Lower leg skin (tissue), 4 donors: Measurements from ENCODE around the gene KIF5C. TPM values are rescaled to one million over a fixed set of nuclear protein-coding genes. Genes with fewer than 3 reads are reported as not detected.

Source experiments
- DNase-seq, 2 donors: peaks; one replicate each; pipeline ENCODE4 v3.0.0-alpha.2; 2019; ENCODE audit warnings: low spot score in 2 of 2
- H3K4me3 ChIP-seq: fragments of 200-600 bp; sonication (generic); 2 replicates; pipeline ENCODE4 v1.5.1; 2017; ENCODE audit warnings: mild to moderate bottlenecking, low read depth; ENCODE audit not compliant: poor library complexity, severe bottlenecking
- CTCF ChIP-seq, 3 donors: fragments of 450-650 bp; IDR thresholded peaks; one replicate each; pipeline ENCODE4 v1.5.1; 2016; ENCODE audit warnings: antibody characterized with exemption in 3 of 3, mild to moderate bottlenecking in 3 of 3, moderate library complexity in 2 of 3
- POLR2A ChIP-seq, 2 donors: fragments of 450-650 bp; IDR thresholded peaks; one replicate each; pipeline ENCODE4 v1.6.1; 2016 to 2017; ENCODE audit warnings: antibody characterized with exemption in 2 of 2, mild to moderate bottlenecking in 1 of 2, moderate library complexity in 1 of 2
- WGBS, 2 donors: methylation state at CpG; one replicate each; pipeline ENCODE4 v1.1.5; 2018; 5-methylcytosine and 5-hydroxymethylcytosine counted together
- intact Hi-C: fragments of 100-400 bp; cut with DNase I; formaldehyde crosslinking; loops from one replicate; pipeline ENCODE4 v1.15.0; 2023; ENCODE audit warnings: low total_unique reads
- total RNA-seq, 4 donors: library from RNA; depleted of rRNA; stranded (reverse); fragments of >200 nt; gene quantifications; one replicate each; pipeline ENCODE4 v1.1.0, GENCODE V29; 2016

Gene KIF5C
- total RNA-seq, 4 donors from 2014 or later: 0.99 to 1.9 (median 1.3) TPM

DNA sequence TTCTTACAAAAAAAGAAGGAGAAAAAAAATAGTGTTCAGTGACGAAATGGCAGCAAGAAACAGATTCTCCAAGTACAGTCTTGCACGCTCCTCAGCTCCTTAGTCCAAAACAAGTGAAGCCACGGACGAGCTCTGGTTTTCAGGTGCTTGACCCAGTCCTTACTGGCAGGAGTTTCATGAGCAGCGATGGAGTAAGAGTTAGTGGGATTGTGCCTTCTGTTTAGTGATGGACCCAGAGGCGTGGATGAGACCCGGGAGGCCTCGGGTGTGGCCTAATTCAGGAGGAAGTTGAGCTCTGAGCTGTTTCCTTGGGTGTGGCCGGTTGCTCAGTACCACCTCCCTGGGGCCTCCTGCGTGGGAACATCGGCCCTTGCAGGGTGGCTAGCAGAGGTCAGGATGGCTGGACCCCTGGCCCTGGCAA is 52.0 kb downstream of the KIF5C start:
- 71 to 72% methylated on average over 11 of the region's 11 CpGs for WGBS, 2 donors
- TF ChIP-seq CTCF (IDR thresholded peaks at IDR 0.05) (no peak), POLR2A (IDR thresholded peaks at IDR 0.05) (no peak)
- intact Hi-C loops: no loop called here
- DNase-seq: no peak
- H3K4me3 ChIP-seq: no peak overlapping the region

DNA sequence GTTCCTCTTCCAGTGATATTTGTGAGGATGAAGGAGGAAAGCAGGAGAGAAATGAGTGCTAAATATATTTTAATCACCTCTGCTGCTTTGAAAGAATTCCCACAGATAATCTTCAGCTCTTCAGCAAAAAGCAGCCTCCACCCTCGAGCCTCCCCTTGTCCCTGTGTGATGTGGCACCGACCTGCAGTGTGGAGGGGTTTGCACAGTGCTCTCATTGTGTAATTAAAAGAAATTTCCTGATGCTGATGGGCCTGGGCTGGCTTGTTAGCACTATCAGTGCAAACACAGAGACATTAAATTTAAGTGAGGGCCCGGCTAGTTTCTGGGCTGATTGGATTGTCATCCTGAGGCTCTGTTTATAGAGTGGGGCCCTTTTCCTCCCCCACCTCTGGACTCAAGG is 53.4 kb downstream of the KIF5C start:
- 55 to 66% methylated on average over 3 of the region's 3 CpGs for WGBS, 2 donors
- H3K4me3 ChIP-seq: no peak overlapping the region
- TF ChIP-seq POLR2A (IDR thresholded peaks at IDR 0.05) (no peak), CTCF (IDR thresholded peaks at IDR 0.05) (no peak)
- no peak for DNase-seq
- intact Hi-C loops: no loop called here

DNA sequence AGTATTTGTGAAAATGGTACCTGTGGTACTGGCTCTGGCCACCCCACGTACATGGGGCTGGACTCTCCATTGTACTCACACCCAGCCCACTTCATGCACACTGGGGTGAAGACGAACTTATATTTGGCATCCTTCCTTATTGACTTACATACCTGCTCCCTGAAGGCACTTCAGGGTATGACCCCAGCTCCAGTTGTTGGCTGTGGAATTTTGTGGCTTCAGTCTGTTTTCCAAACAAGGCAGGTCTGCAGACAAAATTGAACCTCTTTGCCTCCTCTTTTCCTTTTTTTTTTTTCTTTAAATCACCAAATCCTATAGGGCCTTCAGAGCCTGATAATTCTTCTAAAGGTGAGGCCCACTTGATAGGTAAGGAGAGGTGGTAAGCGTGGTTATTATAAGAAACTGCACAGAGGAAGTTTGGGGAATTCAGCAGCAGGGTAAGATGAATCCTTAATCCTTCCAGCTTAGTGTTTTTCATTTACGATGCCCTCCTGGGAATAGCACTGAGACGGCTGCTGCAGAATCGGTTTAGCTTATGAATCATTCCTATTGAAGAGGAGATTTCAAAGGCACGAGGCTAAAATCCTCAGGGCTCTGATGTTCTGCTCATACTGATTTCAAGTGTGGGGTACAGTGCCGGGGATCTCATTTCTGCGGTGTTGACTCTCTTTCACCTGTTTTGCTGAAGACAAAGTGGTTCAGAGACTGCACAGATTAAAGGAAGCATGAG is 55.2 kb downstream of the KIF5C start:
- no peak overlapping the region for H3K4me3 ChIP-seq
- intact Hi-C loops: no loop called here
- TF ChIP-seq CTCF (IDR thresholded peaks at IDR 0.05): no peak
- TF ChIP-seq POLR2A (IDR thresholded peaks at IDR 0.05): no peak
- no peak for DNase-seq
- 56 to 61% methylated on average over 9 of the region's 9 CpGs for WGBS, 2 donors

GRCh38 chr2:148932536-148932935 is 57.5 kb downstream of the KIF5C start:
- no peak for DNase-seq
- intact Hi-C loops: no loop called here
- TF ChIP-seq POLR2A (IDR thresholded peaks at IDR 0.05) (no peak), CTCF (IDR thresholded peaks at IDR 0.05) (no peak)
- H3K4me3 ChIP-seq: no peak overlapping the region
- 81 to 86% methylated on average over 7 of the region's 7 CpGs for WGBS, 2 donors

DNA sequence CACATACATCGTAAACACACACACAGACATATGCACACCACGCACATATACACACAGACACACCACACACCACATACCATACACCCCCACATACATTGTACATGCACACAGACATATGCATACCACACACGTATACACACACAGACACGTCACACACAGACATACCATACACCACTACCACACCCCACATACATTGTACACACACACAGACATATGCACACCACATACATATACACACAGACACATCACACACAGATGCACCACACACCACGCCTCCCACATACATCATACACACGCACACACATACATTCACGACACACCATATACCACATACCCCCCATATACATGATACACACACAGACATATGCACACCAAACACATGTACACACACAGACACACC is 58.4 kb downstream of the KIF5C start:
- TF ChIP-seq CTCF (IDR thresholded peaks at IDR 0.05) (no peak), POLR2A (IDR thresholded peaks at IDR 0.05) (no peak)
- DNase-seq: no peak
- no peak overlapping the region for H3K4me3 ChIP-seq
- 96 to 97% methylated on average over 7 of the region's 7 CpGs for WGBS, 2 donors
- intact Hi-C loops: no loop called here

DNA sequence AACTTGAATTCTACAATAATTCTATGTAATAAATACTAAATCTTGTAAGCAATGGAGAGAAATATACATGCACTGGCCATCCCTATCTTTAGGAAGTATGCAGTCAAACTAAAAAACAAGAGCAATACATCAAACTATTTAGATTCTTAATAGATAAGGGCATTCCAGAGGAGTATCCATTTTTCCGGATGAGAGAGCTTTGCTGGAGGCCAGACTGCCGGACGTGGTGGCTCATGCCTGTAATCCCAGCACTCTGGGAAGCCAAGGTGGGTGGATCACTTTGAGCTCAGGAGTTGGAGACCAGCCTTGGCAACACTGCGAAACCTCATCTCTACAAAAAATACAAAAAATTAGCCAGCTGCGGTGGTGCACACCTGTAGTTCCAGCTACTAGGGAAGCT is 60.8 kb downstream of the KIF5C start:
- WGBS, 2 donors: 57 to 70% methylated on average over 5 of the region's 5 CpGs
- intact Hi-C loops: no loop called here
- H3K4me3 ChIP-seq: no peak overlapping the region
- TF ChIP-seq POLR2A (IDR thresholded peaks at IDR 0.05) (no peak), CTCF (IDR thresholded peaks at IDR 0.05) (no peak)
- DNase-seq: no peak
